MM.1S (cell line): ENCODE data around the gene WNK1.
"Not testable (repeated sequence)": the region's sequence is repeated elsewhere in the genome, so short reads cannot be mapped to it uniquely, and the experiment has no call there.

Experiments used
- DNase-seq: peaks from one replicate; pipeline ENCODE4 v3.0.0-alpha.2; 2015
- H2AFZ ChIP-seq: fragments of 300-600 bp; sonication (generic); 2 replicates; pipeline ENCODE4 v1.6.0; 2016; ENCODE audit warnings: antibody characterized with exemption, low read length
- H3F3A ChIP-seq: fragments of 300-600 bp; sonication (generic); 2 replicates; pipeline ENCODE4 v1.6.1; 2016; ENCODE audit warnings: mild to moderate bottlenecking, antibody characterized with exemption, low read length, moderate library complexity, mixed read lengths; ENCODE audit not compliant: insufficient read depth
- H3K27ac ChIP-seq: fragments of 300-600 bp; sonication (generic); 2 replicates; pipeline ENCODE4 v1.5.1; 2016; ENCODE audit warnings: mild to moderate bottlenecking, low read length
- H3K27me3 ChIP-seq: fragments of 300-600 bp; sonication (generic); replicated peaks from 2 replicates; pipeline ENCODE4 v1.6.0; 2016; ENCODE audit warnings: low read length; ENCODE audit not compliant: insufficient read depth
- H3K36me3 ChIP-seq: fragments of 300-600 bp; sonication (generic); replicated peaks from 2 replicates; pipeline ENCODE4 v1.6.1; 2016; ENCODE audit warnings: mild to moderate bottlenecking, low read length, mixed read lengths; ENCODE audit not compliant: insufficient read depth
- H3K4me1 ChIP-seq: fragments of 300-600 bp; sonication (generic); 2 replicates; pipeline ENCODE4 v1.6.1; 2016; ENCODE audit warnings: low read length, mixed read lengths
- H3K4me2 ChIP-seq: fragments of 300-600 bp; sonication (generic); 2 replicates; pipeline ENCODE4 v1.6.0; 2016; ENCODE audit warnings: low read depth, low read length
- H3K4me3 ChIP-seq: fragments of 300-600 bp; sonication (generic); 2 replicates; pipeline ENCODE4 v1.5.1; 2016; ENCODE audit warnings: low read length, mixed read lengths
- H3K79me2 ChIP-seq: fragments of 300-600 bp; sonication (generic); 2 replicates; pipeline ENCODE4 v1.6.1; 2016; ENCODE audit warnings: mixed run types, low read length, mixed read lengths
- H3K9ac ChIP-seq: fragments of 300-600 bp; sonication (generic); 2 replicates; pipeline ENCODE4 v1.6.1; 2016; ENCODE audit warnings: low read length, mixed read lengths
- H3K9me2 ChIP-seq: fragments of 300-600 bp; sonication (generic); replicated peaks from 2 replicates; pipeline ENCODE4 v1.6.1; 2016; ENCODE audit warnings: mild to moderate bottlenecking, low read length, mixed read lengths; ENCODE audit not compliant: insufficient read depth
- H3K9me3 ChIP-seq: fragments of 300-600 bp; sonication (generic); replicated peaks from 2 replicates; pipeline ENCODE4 v1.6.1; 2016; ENCODE audit warnings: mild to moderate bottlenecking, low read length, mixed read lengths; ENCODE audit not compliant: insufficient read depth
- H4K20me1 ChIP-seq: fragments of 300-600 bp; sonication (generic); 2 replicates; pipeline ENCODE4 v1.6.1; 2016; ENCODE audit warnings: mild to moderate bottlenecking, low read length, moderate library complexity, mixed read lengths; ENCODE audit not compliant: insufficient read depth
- CTCF ChIP-seq: fragments of 300-600 bp; sonication (generic); IDR thresholded peaks from 2 replicates; pipeline ENCODE4 v1.5.1; 2016; ENCODE audit warnings: antibody characterized with exemption, low read length, mixed read lengths
- EZH2 ChIP-seq: fragments of 300-600 bp; sonication (generic); optimal IDR thresholded peaks from 2 replicates; pipeline ENCODE3; 2017; ENCODE audit warnings: low read depth, mild to moderate bottlenecking, antibody characterized with exemption, low read length, mixed read lengths
- EZH2phosphoT487 ChIP-seq: fragments of 300-600 bp; sonication (generic); IDR thresholded peaks from 2 replicates; pipeline ENCODE4 v1.6.1; 2018; ENCODE audit warnings: antibody characterized with exemption, low read length

The WNK1 gene

GRCh38 chr12:772056-772697, 19.8 kb downstream of the WNK1 start:
- Histone ChIP-seq H3K9me3 (no peaks in the 10 kb centered on the region), H3K4me1 (peaks cover 5% of the 10 kb centered on the region), H2AFZ (no peak overlapping the region), H4K20me1 (peaks cover 5% of the 10 kb centered on the region), H3K9me2 (no peaks in the 10 kb centered on the region), H3K9ac (no peak overlapping the region), H3K79me2 (peaks cover 98% of the 10 kb centered on the region), H3K27me3 (no peaks in the 10 kb centered on the region), H3K4me2 (no peak overlapping the region), H3K4me3 (no peak overlapping the region), H3K36me3 (no peaks in the 10 kb centered on the region), H3K27ac (no peak overlapping the region), H3F3A (no peaks in the 10 kb centered on the region)
- no peak for DNase-seq
- no peak for TF ChIP-seq CTCF
- TF ChIP-seq EZH2: no peak
- no peak for TF ChIP-seq EZH2phosphoT487

GRCh38 chr12:774051-774614, 21.8 kb downstream of the WNK1 start:
- H3K27me3 ChIP-seq: no peaks in the 10 kb centered on the region
- no peaks in the 10 kb centered on the region for H3F3A ChIP-seq
- H2AFZ ChIP-seq: no peak overlapping the region
- no peak overlapping the region for H3K4me3 ChIP-seq
- H3K27ac ChIP-seq: no peak overlapping the region
- no peak for DNase-seq
- peaks cover 5% of the 10 kb centered on the region for H3K4me1 ChIP-seq
- TF ChIP-seq EZH2 (no peak), EZH2phosphoT487 (no peak), CTCF (no peak)
- no peak overlapping the region for H3K9ac ChIP-seq
- H3K9me3 ChIP-seq: no peaks in the 10 kb centered on the region
- H3K79me2 ChIP-seq: peaks cover 98% of the 10 kb centered on the region
- H3K4me2 ChIP-seq: no peak overlapping the region
- H3K9me2 ChIP-seq: no peaks in the 10 kb centered on the region
- H4K20me1 ChIP-seq: peaks cover 5% of the 10 kb centered on the region
- no peaks in the 10 kb centered on the region for H3K36me3 ChIP-seq

GRCh38 chr12:775973-776771, 23.8 kb downstream of the WNK1 start:
- not testable (repeated sequence) for H3K9me3 ChIP-seq, H3K36me3 ChIP-seq, H3K4me3 ChIP-seq, H3K27ac ChIP-seq, H3K4me2 ChIP-seq, H3K4me1 ChIP-seq, H3K9me2 ChIP-seq, H3F3A ChIP-seq, H2AFZ ChIP-seq, DNase-seq, H3K27me3 ChIP-seq, H3K9ac ChIP-seq, H4K20me1 ChIP-seq
- peaks cover 99% of the 10 kb centered on the region for H3K79me2 ChIP-seq

- H3K4me3 ChIP-seq, H3K27ac ChIP-seq, H3K36me3 ChIP-seq, H3F3A ChIP-seq, H3K27me3 ChIP-seq, H3K9me3 ChIP-seq, H3K9ac ChIP-seq, H3K4me2 ChIP-seq, DNase-seq, H3K4me1 ChIP-seq, H4K20me1 ChIP-seq, H2AFZ ChIP-seq, H3K9me2 ChIP-seq: not testable (repeated sequence)
- peaks cover 99% of the 10 kb centered on the region for H3K79me2 ChIP-seq
Observed at GRCh38 chr12:776772-777373, 24.5 kb downstream of the WNK1 start.
